HL-60 (cell line): Measurements from ENCODE around the gene BPIFA2.

Source experiments
- DNase-seq, 2 experiments: peaks; one replicate each; pipeline ENCODE4 v3.0.0-alpha.2; 2010 to 2020; ENCODE audit warnings: low read depth in 1 of 2, low spot score in 1 of 2
- H3K27ac ChIP-seq: fragments of 250-450 bp; sonication (Bioruptor Pico); replicated peaks from 2 replicates; pipeline ENCODE4 v1.5.1; 2020; ENCODE audit warnings: mild to moderate bottlenecking, moderate library complexity
- H3K27me3 ChIP-seq: fragments of 250-450 bp; sonication (Bioruptor Pico); 2 replicates; pipeline ENCODE4 v1.5.1; 2021; ENCODE audit warnings: mild to moderate bottlenecking, moderate library complexity; ENCODE audit not compliant: insufficient read depth, poor library complexity, severe bottlenecking
- H3K4me3 ChIP-seq: replicated peaks from 2 replicates; pipeline ENCODE4 v1.5.1; 2011; ENCODE audit warnings: mild to moderate bottlenecking, control low read depth, low read length; ENCODE audit not compliant: insufficient read depth
- GABPA ChIP-seq: IDR thresholded peaks from 2 replicates; pipeline ENCODE4 v1.6.1; 2012; ENCODE audit warnings: low read depth
- POLR2AphosphoS5 ChIP-seq: IDR thresholded peaks from 2 replicates; pipeline ENCODE4 v1.6.1; 2012; ENCODE audit warnings: low read depth
- REST ChIP-seq: IDR thresholded peaks from 2 replicates; pipeline ENCODE4 v1.6.1; 2012; ENCODE audit warnings: low read depth; ENCODE audit not compliant: insufficient replicate concordance
- SPI1 ChIP-seq: IDR thresholded peaks from 2 replicates; pipeline ENCODE4 v1.6.1; 2012; ENCODE audit warnings: low read depth, mild to moderate bottlenecking, borderline replicate concordance
- TF ChIP-seq, protein P1 (sequence below): IDR thresholded peaks from one replicate; pipeline ENCODE4 v1.5.1; 2011; ENCODE audit warnings: low read length, control low read depth, inconsistent platforms; ENCODE audit not compliant: insufficient read depth

The BPIFA2 gene

GRCh38 chr20:33127422-33128097, 40.4 kb upstream of the BPIFA2 start:
- Histone ChIP-seq H3K27me3 (no peaks in the 10 kb centered on the region), H3K4me3 (no peak overlapping the region), H3K27ac (no peak overlapping the region)
- TF ChIP-seq SPI1 (no peak), REST (no peak), GABPA (no peak), POLR2AphosphoS5 (no peak)
- TF ChIP-seq, protein P1, sequence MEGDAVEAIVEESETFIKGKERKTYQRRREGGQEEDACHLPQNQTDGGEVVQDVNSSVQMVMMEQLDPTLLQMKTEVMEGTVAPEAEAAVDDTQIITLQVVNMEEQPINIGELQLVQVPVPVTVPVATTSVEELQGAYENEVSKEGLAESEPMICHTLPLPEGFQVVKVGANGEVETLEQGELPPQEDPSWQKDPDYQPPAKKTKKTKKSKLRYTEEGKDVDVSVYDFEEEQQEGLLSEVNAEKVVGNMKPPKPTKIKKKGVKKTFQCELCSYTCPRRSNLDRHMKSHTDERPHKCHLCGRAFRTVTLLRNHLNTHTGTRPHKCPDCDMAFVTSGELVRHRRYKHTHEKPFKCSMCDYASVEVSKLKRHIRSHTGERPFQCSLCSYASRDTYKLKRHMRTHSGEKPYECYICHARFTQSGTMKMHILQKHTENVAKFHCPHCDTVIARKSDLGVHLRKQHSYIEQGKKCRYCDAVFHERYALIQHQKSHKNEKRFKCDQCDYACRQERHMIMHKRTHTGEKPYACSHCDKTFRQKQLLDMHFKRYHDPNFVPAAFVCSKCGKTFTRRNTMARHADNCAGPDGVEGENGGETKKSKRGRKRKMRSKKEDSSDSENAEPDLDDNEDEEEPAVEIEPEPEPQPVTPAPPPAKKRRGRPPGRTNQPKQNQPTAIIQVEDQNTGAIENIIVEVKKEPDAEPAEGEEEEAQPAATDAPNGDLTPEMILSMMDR, result no peak
- no peak for DNase-seq

GRCh38 chr20:33130568-33131061, 37.3 kb upstream of the BPIFA2 start:
- Histone ChIP-seq H3K4me3 (no peak overlapping the region), H3K27me3 (no peaks in the 10 kb centered on the region), H3K27ac (no peak overlapping the region)
- DNase-seq, result no peak
- TF ChIP-seq SPI1 (no peak), REST (no peak)

- no peak for DNase-seq
- no peaks in the 10 kb centered on the region for H3K27me3 ChIP-seq
- TF ChIP-seq GABPA, result no peak
- TF ChIP-seq, protein P1, result no peak
- no peak for TF ChIP-seq POLR2AphosphoS5
- no peak for TF ChIP-seq REST
- TF ChIP-seq SPI1, result no peak
- H3K27ac ChIP-seq, result no peak overlapping the region
- no peak overlapping the region for H3K4me3 ChIP-seq
Observed at GRCh38 chr20:33131949-33132473, 35.9 kb upstream of the BPIFA2 start.
